GM21367 (cell line): Measurements from ENCODE around the gene ARIH1.
"Not testable (repeated sequence)": the region's sequence is repeated elsewhere in the genome, so short reads cannot be mapped to it uniquely, and the experiment has no call there.

Experiments used
- ATAC-seq: cut with Tn5 transposase; IDR thresholded peaks from one replicate; pipeline ENCODE4 v1.9.1; 2021; ENCODE audit not compliant: unreplicated experiment

The ARIH1 gene

GRCh38 chr15:72593838-72594237, 119.7 kb downstream of the ARIH1 start:
- no peak for ATAC-seq

GRCh38 chr15:72599855-72600464, 125.8 kb downstream of the ARIH1 start:
- no peak for ATAC-seq

DNA sequence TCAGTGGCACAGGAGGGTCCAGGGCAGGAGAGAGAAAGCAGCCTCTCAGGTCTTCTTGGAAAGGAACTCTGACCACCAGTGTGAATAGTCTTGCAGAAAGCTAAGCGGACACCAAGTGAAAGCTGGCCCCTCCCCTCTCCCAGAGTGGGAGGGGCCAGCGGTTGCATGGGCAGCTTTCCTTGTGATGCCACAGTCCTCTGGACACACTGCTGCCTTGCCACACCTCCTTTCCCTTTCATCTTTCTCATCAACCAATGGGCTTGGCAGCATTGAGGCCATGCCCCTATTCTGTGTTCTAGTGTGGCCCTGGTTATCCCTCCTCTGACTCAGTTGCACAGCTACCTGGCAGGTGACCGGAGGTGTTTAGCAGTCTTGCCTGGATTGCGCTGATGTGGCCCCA, 130.7 kb downstream of the ARIH1 start:
- no peak for ATAC-seq

DNA sequence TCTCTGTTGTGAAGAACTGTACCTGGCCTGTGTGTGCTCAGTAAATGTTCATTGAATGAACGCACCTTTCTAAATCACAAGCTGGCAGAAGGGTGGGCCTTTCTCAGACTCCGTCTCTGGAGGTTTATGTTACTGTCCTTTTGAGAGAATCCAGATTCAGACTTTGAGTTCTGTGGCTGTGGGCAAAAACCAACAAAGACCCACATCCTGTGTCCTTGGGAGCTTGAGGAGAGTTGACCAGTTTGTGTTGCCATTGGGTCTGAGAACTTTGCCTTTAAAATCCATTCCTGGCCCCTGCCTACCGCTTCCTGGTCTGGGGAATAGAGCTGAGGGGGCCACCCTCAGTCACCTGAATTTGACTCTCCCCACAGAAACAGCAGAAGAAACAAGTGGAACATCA, 134.0 kb downstream of the ARIH1 start:
- ATAC-seq = not testable (repeated sequence)

DNA sequence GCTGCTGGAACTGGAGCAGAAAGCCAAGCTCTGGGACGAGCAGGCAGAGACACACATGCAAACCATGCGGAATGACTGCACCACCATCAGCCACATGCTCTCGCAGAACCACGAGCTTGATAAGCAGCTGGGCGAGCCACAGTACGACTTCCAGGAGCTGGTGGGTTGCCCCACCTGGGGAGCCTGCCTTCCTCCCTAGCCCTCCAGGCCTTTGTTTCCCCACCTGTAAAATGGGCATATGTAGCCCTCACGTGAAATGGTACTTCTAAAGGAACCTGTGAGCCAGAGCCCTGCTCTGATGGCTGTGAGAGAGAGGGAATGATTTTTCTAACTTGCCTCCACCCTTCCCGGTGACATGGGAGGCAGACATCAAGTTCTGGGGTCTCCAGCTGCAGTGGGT, 135.7 kb downstream of the ARIH1 start:
- ATAC-seq = no peak

DNA sequence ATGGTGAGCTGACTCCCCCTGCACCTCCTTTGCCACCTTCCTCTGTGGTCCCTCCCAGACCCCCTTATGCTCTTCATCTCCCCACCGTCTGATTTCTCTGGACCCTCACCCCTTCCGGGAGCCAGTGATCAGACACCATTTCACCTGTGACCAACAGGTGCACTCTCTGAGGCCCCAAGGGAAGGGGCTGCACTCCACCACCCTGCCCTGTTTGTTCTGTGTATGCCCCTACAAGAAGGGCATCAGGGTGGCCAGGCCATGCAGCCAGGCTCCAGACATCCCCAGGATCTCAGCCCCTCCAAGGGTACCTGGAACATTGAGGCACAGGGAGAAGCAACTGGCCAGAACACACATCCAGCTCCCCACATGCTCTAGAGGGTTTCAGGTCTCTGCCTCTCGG, 138.2 kb downstream of the ARIH1 start:
- not testable (repeated sequence) for ATAC-seq

DNA sequence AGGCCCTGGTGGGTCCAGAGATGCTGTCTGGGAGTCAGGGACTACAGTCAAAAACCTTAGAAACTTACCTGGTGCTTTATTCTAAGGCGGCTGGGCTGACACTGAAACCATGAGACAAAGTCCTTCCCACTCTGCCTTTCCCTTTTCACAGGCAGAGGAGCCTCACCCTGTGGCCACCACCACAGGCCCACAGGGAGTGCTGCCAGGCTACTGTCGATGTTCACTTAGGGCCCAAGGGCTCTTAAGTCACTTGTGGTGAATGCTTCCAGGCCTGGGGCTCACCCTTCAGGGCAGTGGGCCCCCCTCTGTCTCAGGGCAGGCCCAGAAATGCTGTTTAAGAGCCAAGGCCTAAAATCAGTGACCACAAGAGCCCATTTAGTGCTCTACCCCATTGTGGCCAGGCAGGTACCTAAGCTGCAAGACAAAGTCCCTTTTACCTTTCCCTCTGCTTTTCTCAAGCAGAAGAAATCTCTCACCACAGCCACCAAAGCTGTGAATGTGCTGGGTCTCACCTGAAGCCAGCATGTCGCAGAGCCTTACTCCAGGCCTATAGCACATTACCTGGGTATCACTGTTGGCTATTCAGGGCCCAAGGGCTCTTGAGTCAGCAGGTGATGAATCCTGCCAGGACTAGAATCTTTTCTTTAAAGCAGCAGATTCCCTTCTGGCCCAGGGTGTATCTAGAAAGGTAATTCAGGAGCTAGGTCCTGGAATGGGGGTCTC, 140.8 kb downstream of the ARIH1 start:
- ATAC-seq = no peak

DNA sequence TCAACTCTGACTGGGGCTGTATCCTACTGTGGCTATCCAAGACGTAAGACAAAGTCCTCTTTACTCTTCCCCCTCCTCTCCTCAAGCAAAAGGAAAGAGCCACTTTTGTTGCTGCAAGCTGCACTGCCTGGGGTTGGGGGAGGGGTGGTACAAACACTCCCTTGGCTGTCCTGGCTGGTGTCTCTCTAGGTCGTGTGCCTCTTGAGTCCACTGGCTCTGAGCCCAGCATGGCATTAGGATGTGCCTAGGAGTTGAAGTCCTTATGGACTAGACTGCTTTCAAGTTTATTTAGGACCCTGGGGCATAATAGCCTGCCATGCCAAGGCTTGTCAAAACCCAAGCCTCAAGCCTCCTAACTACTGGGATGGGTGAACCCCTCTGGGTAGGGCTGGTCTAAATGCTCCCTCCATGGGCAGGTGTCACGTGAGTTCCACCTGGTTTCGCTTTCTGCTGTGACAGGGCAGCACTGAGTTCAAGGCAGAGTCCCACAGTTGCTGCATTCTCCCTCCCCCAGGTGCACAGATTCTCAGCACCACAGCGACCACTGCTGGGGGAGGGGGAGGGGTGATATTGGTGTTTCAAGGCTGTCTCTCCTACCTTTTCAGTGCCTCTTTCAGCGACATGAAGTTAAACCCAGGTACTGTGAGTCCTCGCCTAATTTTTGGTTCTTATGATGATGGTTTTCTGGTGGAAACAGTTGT, 141.6 kb downstream of the ARIH1 start:
- not testable (repeated sequence) for ATAC-seq

GRCh38 chr15:72616491-72617210, 142.5 kb downstream of the ARIH1 start:
- ATAC-seq = no peak

DNA sequence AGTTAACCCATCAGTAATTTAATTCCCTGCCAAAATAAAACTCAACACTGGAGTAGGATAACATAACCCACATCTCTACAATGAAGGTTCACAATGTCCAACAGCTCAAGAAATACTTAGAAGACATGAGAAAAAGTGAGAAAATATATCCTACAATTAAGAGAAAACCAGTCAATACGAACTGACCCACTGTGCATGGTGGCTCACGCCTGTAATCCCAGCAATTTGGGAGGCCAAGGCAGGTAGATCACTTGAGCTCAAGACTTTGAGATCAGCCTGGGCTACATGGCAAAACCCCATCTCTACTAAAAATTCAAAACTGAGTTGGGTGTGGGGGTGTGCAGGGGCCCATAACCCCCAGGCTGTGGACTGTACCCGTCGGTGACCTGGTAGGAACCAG, 149.7 kb downstream of the ARIH1 start:
- ATAC-seq = not testable (repeated sequence)

- ATAC-seq = not testable (repeated sequence)
Measured at GRCh38 chr15:72626153-72626552, 152.0 kb downstream of the ARIH1 start.

- ATAC-seq = not testable (repeated sequence)
Measured at GRCh38 chr15:72628249-72629067, 154.3 kb downstream of the ARIH1 start.

- ATAC-seq = not testable (repeated sequence)
Measured at GRCh38 chr15:72629068-72629570, 155.0 kb downstream of the ARIH1 start.

DNA sequence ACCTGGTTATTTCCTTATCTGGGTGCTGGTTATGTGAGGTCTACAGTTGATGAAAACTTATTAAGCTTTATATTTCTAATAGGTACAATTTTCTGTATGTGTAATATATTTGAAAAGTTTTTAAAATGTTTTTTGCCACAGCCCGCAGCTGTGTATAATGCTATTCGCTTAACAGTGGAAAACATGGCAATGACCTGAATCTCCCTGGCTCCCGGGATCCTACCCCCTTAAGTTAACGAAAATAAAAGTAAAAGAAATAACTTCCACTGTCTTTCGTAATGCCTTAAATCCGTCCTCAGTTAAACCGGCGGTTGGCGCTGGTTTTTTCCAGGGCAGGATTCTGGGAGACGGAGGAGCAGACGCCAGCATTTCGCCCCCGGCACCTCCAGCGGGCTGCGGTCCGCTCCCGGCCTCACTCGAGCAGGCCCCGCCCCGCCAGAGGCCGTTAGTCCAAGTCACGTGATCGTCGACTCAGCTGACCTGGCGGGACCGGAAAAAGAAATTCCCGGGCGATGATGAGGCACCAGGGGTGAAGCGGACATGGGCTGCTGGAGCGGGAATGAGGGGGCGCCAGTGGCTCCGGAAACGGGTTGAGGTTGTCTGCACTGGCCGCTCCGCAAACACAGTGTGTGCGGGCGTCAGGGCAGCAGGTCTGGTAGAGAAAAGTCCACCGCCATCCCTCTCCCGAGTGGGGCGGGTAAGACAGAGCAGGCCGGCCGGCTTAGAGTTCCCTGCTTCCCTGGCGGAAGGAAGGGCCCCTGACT, 162.6 kb downstream of the ARIH1 start:
- not testable (repeated sequence) for ATAC-seq

DNA sequence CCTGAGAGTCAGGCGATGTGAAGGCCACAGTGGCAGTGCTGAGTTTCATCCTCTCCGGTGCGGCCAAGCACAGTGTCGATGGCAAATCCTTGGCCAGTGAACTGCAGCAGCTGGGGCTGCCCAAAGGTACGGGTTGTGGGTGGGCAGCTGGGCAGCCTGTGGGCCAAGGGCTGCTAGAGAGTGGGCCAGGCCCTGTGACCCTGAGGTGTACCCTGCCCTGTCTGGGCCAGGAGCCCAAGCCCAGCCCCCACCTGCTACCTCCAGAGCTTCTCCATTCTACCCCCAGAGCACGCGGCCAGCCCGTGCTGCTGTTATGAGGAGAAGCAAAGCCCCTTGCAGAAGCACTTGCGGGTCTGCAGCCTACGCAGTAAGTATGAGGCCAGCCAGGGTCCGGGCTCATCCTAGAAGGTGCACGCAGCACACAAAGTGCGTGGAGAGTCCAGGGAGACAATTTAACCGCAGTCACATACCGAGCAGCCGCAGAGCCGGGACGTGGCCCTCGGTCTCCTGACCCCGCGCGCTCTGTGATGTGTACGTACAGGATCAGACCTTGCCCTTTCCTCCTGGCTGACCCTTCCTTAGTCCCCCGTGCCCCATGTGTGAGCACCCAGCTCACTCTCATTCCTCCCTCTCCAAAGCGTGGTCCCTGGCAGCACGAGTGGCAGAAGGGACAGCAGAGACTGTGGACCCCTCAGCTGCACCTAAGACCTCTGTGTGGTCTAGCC, 165.8 kb downstream of the ARIH1 start:
- not testable (repeated sequence) for ATAC-seq

DNA sequence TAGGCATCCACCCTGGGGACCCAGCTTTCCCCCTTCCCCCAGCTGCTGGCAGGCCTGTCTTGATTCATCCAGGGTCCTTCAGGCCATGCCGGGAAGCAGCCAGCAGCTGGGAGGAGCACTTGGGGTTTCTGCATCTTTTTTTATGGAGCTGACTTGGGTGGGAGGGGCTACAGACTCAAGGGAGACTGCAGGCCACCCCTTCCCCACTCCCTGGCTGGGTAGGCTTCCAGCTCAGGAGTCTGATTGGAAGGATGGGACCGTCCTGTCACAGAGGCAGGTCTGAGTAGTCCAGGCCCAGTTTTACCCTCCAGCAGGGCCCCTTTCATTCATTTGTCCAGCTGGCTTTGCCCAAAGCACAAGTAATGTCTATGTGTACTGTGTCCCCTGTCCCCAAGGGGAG, 168.1 kb downstream of the ARIH1 start:
- ATAC-seq = not testable (repeated sequence)

GRCh38 chr15:72648631-72649253, 174.6 kb downstream of the ARIH1 start:
- ATAC-seq = not testable (repeated sequence)
